ENCODE data around the gene CANT1.
"Not testable (repeated sequence)": the region's sequence is repeated elsewhere in the genome, so short reads cannot be mapped to it uniquely, and the experiment has no call there.

The CANT1 gene

GRCh38 chr17:78958641-78959127 lies 50.9 kb downstream of the CANT1 start:
- DNase-seq (ENCODE audit: low read depth): no peak

DNA sequence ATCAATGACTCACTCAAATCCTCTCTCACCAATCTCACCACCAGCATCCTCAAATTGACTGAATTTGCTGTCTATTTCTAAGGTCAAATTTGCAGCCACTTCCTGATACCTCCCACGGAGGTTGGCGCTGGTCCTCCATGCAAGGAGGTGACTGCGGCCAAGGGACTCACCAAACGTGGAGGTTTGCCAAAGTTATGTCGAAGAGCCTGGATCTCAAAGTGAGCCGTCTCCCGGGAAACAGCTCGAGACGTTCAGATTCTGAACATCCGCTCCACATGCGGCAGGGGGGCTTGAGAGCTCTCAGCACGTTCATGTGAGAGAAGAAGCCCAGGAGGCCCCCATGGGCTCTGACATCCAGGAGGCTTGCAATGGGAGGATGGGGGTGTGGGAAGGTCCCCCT lies 52.4 kb downstream of the CANT1 start:
- no peak for DNase-seq (ENCODE audit: low read depth)

- no peak for DNase-seq (ENCODE audit: low read depth)
Observed at GRCh38 chr17:78956254-78956653, 53.3 kb downstream of the CANT1 start.

GRCh38 chr17:78954684-78955083 lies 54.9 kb downstream of the CANT1 start:
- DNase-seq (ENCODE audit: low read depth): no peak

DNA sequence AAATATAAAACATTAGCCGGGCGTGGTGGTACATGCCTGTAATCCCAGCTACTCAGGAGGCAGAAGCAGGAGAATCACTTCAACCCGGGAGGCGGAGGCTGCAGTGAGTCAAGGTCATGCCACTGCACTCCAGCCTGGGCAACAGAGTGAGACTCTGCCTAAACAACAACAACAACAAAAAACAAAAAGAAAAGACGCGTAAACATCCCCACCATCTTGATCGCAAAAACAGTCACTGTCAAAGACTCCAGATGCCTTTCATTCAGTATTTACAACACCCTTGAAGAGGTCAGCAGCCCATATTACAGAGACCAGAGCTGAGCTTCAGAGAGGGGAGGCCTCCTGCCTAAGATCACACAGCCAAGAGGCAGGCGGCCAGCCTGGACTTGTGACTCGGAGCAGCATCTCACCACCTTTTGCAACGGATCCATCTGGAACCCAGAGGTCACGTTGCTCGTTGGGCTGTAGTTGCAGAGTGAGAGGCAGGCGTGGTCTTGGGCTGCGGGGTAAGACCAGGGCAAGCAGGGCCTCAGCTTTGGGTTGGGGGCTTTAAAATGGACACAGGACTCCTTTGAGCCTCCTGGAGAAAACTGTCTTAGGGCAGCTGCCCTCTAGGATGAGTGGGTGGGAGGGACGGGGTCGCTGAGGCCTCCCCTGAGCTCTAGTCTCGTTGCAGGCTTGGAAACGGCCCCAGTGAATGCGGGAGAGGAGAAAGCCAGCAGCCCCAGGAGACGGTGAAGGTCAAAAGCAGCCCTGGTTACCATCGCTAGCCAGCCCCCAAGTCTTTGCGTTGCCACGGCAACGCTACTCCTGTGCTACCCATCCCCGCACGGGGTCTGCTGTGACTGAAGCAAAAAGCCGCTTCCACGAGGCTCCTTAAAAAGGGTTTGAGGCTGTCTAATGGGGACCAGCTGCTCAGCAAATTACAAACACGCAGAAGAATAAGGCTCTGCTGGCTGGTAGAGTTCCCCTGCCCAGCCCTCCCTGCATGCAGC lies 55.9 kb downstream of the CANT1 start:
- no peak for DNase-seq (ENCODE audit: low read depth)

- no peak for DNase-seq (ENCODE audit: low read depth)
Observed at GRCh38 chr17:78952706-78953105, 56.9 kb downstream of the CANT1 start.

- DNase-seq (ENCODE audit: low read depth): no peak
Observed at GRCh38 chr17:78951967-78952551, 57.5 kb downstream of the CANT1 start.

- no peak for DNase-seq (ENCODE audit: low read depth)
Observed at GRCh38 chr17:78950870-78951269, 58.7 kb downstream of the CANT1 start.

DNA sequence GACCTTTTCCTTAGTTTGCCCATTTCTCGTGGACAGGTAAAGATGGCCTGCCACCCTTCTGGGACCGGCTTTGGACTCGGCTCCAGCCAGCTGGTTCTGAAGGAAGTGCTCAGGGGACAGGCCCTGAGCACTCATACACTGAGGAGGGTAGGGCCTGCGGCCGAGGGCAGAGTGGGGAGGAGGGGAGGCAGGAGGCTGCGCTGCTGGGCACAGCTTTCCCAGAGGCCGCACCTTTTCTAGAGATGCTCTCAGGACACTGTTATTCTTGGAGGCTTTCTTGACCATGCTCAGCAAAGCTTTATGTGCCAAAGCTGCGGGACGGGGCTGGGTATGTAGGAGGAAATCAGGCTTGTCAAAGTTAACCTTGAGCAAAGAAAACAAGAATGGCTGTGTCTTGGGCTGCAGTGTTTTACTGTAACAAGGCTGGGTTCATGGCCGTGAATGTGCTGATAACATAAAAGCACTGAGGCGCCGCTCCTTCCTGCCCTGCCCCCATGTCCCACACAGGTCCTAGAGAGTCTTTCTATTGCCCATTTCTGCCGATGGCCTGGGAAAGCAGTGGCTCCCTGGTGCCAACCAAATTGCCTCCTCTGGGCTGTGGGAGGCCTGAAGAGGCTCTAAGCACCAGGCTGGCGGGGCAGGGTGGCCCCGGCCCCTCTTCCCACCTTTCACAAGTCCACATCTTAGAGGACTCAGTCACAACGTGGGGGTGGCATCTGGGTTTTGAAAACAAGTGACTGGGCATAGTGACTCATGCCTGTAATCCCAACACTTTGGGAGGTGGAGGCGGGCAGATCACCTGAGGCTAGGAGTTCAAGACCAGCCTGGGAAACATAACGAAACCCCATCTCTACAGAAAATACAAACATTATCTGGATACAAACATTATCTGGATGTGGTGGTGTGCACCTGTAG lies 62.1 kb downstream of the CANT1 start:
- DNase-seq (ENCODE audit: low read depth): no peak

- DNase-seq (ENCODE audit: low read depth): no peak
Observed at GRCh38 chr17:78946631-78947030, 62.9 kb downstream of the CANT1 start.

DNA sequence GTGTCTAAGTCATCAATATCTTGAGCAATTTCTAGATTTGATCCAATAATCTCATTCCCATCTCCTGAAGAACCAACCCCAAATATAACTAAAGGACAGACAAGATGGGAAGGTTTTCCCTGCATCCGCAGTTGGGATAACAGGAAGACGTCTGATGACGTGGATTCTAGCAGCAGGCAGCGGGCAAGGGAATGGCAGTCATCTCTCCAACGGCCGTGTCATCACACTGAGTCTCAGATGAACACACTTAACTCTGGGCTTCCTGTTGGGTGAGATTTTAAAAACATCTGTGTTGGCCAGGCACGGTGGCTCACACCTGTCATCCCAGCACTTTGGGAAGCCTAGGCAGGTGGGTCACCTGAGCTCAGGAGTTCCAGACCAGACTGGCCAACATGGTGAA lies 63.4 kb downstream of the CANT1 start:
- no peak for DNase-seq (ENCODE audit: low read depth)

GRCh38 chr17:78945455-78945854 lies 64.1 kb downstream of the CANT1 start:
- DNase-seq (ENCODE audit: low read depth): not testable (repeated sequence)

GRCh38 chr17:78944956-78945355 lies 64.6 kb downstream of the CANT1 start:
- no peak for DNase-seq (ENCODE audit: low read depth)

DNA sequence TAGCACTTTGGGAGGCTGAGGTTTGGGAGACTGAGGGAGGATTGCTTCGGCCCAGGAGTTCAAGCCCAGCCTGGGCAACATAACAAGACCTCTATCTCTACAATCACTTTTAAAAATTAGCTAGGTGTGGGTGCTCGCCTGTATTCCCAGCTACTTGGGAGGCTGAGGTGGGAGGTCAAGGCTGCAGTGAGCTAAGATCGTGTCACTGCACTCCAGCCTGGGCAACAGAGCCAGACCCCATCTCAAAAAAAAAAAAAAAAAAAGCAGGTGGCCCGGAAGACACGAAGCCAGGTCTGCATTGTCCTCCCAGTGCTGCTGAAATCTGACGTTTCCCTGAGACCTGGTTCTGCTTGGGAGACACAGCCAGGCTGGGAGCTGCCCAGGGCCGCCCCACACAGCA lies 65.5 kb downstream of the CANT1 start:
- DNase-seq (ENCODE audit: low read depth): no peak
